ENCODE results near the gene RNF19B. TPM values are rescaled to one million over a fixed set of nuclear protein-coding genes. Genes with fewer than 3 reads are reported as not detected.

RNF19B gene
- total and polyA plus RNA-seq, 2 of the 8 experiments (the other 6 are each of a cell fraction or from before 2014, with no cell fraction given), result 9.2 to 11.2 TPM

DNA sequence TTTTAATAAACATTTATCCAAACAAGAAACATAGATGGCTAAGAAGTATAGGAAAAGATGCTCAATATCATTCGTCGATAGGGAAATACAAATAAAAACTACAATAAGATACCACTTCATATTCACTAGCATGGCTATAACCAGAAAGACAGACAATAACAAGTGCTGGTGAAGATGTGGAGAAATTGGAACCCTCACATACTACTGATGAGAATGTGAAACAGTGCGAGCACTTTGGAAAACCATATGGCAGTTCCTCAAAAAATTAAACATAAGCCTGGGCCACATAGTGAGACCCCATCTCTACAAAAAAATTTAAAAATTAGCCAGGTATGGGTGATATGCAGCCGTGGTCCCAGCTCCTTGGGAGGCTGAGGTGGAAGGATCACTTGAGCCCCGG, 54.3 kb downstream of the RNF19B start:
- no peak for DNase-seq (ENCODE audit: low read depth in 1 of 2, low spot score in 2 of 2)

More for the DNA sequence above, 54.3 kb downstream of the RNF19B start:
- H3K14ac ChIP-seq (ENCODE audit: insufficient read length), result no peak overlapping the region
- no peak overlapping the region for H2AFZ ChIP-seq (ENCODE audit: low read length)
- no peak overlapping the region for H4K91ac ChIP-seq (replicated peaks; ENCODE audit: insufficient read length, low read length)
- no peak overlapping the region for H3K18ac ChIP-seq (ENCODE audit: extremely low read depth, low read length)
- H3K36me3 ChIP-seq (ENCODE audit: control insufficient read depth in 2 of 4, insufficient read depth in 4 of 4, low read length in 3 of 4), result no peaks in the 10 kb centered on the region
- no peak overlapping the region for H2BK20ac ChIP-seq (ENCODE audit: low read length)
- FAIRE-seq, result no peak
- H3K4me1 ChIP-seq (replicated peaks in 1 of 4; ENCODE audit: control insufficient read depth in 3 of 4, insufficient read depth in 4 of 4, low read length in 3 of 4), result no peaks in the 10 kb centered on the region
- H3K27me3 ChIP-seq (replicated peaks in 1 of 4; ENCODE audit: control insufficient read depth in 3 of 4, extremely low read depth in 1 of 4, insufficient read depth in 3 of 4, low read length in 3 of 4), result no peaks in the 10 kb centered on the region
- H3K4me2 ChIP-seq (ENCODE audit: insufficient read depth in 1 of 2, low read depth in 2 of 2, low read length in 2 of 2), result no peak overlapping the region
- no peak overlapping the region for H4K5ac ChIP-seq (ENCODE audit: insufficient read length, low read depth, low read length)
- H2BK15ac ChIP-seq (ENCODE audit: low read length), result no peak overlapping the region
- no peak overlapping the region for H3K23ac ChIP-seq (ENCODE audit: insufficient read length)
- ChIA-PET CTCF (ENCODE audit: partially characterized antibody) (interaction anchor here (1.0 kb wide), 1 partner anchor 18 kb away, joined by 3 read pairs; no protein-coding TSS in a partner anchor), POLR2A (ENCODE audit: partially characterized antibody) (no interaction called here)
- H2BK12ac ChIP-seq (ENCODE audit: low read depth, low read length), result no peak overlapping the region
- 91% methylated on average over 5 of the region's 5 CpGs; no CpG with 5 or more reads in 1 of the 2 experiments for WGBS, 2 experiments (ENCODE audit: extremely low coverage in 1 of 2, insufficient coverage in 1 of 2, insufficient read length in 1 of 2, insufficient replicate concordance in 2 of 2, low coverage in 1 of 2, low lambda C conversion rate in 2 of 2, missing lambda C conversion rate in 1 of 2)
- no peaks in the 10 kb centered on the region for H3K79me1 ChIP-seq (ENCODE audit: low read depth, low read length)
- no peak overlapping the region for H3K27ac ChIP-seq (ENCODE audit: low read depth, low read length)
- H2BK5ac ChIP-seq (ENCODE audit: low read depth, low read length), result no peak overlapping the region
- no peak for TF ChIP-seq RNF2 (IDR thresholded peaks at IDR 0.05; ENCODE audit: borderline replicate concordance, low read depth, low read length, missing control alignments, poor library complexity, severe bottlenecking)
- no peak for TF ChIP-seq SP4 (IDR thresholded peaks at IDR 0.05; ENCODE audit: low read length)
- no peak for TF ChIP-seq EGR1 (IDR thresholded peaks at IDR 0.05; ENCODE audit: borderline replicate concordance, low read depth, low read length)
- TF ChIP-seq CBX5 (IDR thresholded peaks at IDR 0.05; ENCODE audit: low read depth, low read length), result no peak
- TF ChIP-seq, protein P1, sequence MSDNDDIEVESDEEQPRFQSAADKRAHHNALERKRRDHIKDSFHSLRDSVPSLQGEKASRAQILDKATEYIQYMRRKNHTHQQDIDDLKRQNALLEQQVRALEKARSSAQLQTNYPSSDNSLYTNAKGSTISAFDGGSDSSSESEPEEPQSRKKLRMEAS (IDR thresholded peaks at IDR 0.05), result no peak
- no peak for TF ChIP-seq BRCA1 (IDR thresholded peaks at IDR 0.05; ENCODE audit: low read depth, low read length)
- TF ChIP-seq SIN3A (conservative IDR thresholded peaks at IDR 0.05 in 1 of 2, IDR thresholded peaks at IDR 0.05 in 1 of 2; ENCODE audit: low read depth in 1 of 2, low read length in 2 of 2), result no peak
- H3K79me2 ChIP-seq (ENCODE audit: control insufficient read depth in 1 of 2, insufficient read depth in 2 of 2, low read length in 2 of 2), result no peaks in the 10 kb centered on the region
- H4K20me1 ChIP-seq (replicated peaks in 1 of 2; ENCODE audit: control insufficient read depth in 1 of 2, insufficient read depth in 2 of 2, low read length in 2 of 2), result no peaks in the 10 kb centered on the region
- no peak overlapping the region for H3K9ac ChIP-seq (replicated peaks in 1 of 4; ENCODE audit: extremely low read depth in 1 of 4, low read depth in 3 of 4, low read length in 3 of 4)
- no peaks in the 10 kb centered on the region for H3K9me3 ChIP-seq (ENCODE audit: insufficient read depth in 2 of 2, low read depth in 1 of 2, low read length in 1 of 2)
- no peak overlapping the region for H3K4me3 ChIP-seq (ENCODE audit: extremely low read depth in 1 of 4, insufficient read depth in 2 of 4, low read depth in 3 of 4, low read length in 4 of 4)
- H2AK5ac ChIP-seq (ENCODE audit: low read depth, low read length), result no peak overlapping the region
- no peak overlapping the region for H3K56ac ChIP-seq (replicated peaks; ENCODE audit: insufficient read length, low read depth, low read length)
- H3K23me2 ChIP-seq (ENCODE audit: low read depth, low read length), result no peaks in the 10 kb centered on the region
- no peak overlapping the region for H2BK120ac ChIP-seq (replicated peaks; ENCODE audit: low read depth, low read length)
- no peak overlapping the region for H4K8ac ChIP-seq (ENCODE audit: extremely low read depth, insufficient read depth, low read length)
- H3K4ac ChIP-seq (replicated peaks; ENCODE audit: insufficient read length, low read depth, low read length), result no peak overlapping the region
